A172 (cell line): ENCODE results near the gene MBD4. TPM values are rescaled to one million over a fixed set of nuclear protein-coding genes. Genes with fewer than 3 reads are reported as not detected.
A peak's percentile ranks its signal among the peaks of the same experiment; 100 is the strongest.
"Not testable (repeated sequence)": the region's sequence is repeated elsewhere in the genome, so short reads cannot be mapped to it uniquely, and the experiment has no call there.

ENCODE experiments used
- DNase-seq: peaks from one replicate; pipeline ENCODE4 v3.0.0-alpha.2; 2015; ENCODE audit warnings: low spot score
- total RNA-seq: library from RNA; depleted of rRNA; stranded (reverse); fragments of >200 nt; shearing (Covaris generic); gene quantifications from 2 replicates; pipeline ENCODE4 v1.2.3, GENCODE V29; 2014

Gene MBD4
- total RNA-seq, 1 experiment from 2014 or later = 63.0 TPM

DNA sequence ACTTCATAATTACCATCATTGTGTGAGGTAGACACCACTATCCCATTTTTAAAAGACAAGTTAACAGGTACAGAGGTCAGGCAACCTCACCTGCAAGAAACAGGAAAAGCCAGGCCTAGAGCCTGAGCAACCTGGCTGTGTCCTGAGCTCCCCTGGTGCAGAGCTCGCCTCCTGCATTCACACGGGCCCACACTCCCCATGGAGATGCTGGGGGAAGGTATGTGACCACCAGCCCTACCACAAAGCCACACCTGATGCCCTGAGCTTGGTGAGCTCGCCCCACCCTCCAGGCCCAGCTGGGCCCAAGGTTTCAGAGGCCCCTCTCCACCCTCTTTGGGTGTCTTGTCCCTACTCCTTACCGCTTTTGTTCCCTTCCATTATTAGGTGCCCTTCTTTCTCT lies 10.1 kb downstream of the MBD4 start:
- no peak for DNase-seq

DNA sequence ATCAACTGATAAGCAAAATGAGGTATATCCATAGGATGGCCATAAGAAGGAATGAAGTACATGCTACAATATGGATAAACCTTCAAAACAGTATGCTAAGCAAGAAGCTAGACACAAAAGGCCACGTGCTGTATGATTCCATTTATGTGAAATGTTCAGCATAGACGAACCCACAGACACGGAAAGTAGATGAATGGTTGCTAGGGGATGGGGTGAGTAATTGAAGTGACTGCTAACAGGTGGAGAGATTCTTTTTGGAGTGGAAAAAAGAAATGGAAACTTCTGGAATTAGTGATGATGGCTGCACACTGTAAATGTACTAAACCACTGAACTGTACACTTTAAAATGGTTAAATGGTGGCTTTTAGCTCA lies 10.7 kb downstream of the MBD4 start:
- no peak for DNase-seq

DNA sequence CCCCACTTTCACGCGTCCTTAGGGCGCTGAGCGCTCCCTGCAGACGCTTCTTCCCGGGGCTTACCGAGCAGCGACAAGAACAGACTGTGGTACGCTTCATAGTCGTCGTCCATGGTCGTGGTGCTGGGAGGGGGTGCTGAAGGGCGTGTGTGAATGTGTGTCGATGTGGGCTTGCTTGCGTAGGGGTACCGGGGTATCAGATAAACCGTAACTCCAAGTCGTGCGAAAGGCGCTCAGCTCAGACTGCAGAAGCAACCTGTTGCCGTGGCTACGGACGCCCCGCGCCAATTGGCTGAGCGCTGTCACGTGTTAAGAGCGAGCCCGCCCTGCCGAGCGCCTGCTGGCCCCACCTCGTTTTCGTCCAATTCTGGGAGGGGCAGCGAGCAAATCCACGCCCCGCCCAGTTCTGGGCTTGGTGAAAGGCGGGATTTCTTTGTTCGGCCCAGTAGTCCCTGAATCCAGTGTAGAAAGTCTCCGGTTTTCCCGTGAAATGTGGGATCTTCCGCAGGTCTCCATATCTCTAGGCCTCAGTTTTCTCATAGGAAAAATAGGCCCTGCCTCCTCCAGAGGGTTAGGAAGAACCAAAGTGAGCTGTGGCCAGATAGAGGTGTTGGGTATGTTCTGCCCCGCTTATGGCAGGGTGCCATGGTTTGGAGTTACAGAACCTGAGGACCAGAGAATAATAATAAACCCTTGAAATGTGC lies 11.2 kb downstream of the MBD4 start, which contains the start of gene EFCAB12:
Gene EFCAB12 (minus strand): TSS at position 261 of the 704 bp plus-strand sequence. CDS start 148 bp downstream, at position 113.
- DNase-seq = peak; percentile 95

DNA sequence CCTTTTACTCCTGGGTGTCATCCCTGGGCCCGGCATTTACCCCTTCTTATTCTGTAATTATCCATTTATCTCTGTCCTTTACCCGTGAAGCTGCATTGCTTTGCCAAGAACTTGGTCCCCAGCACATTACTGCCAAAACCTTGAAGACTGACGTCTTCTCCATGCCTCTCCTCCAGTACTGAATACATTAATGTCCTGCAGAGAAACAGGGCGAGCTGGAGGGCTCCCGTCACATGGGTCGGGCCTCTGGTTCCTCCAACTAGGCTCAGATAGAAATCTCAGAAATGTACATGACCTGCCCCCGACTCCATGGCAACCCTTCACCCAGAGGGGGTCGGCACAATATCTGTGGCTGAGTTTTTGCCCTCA lies 11.8 kb downstream of the MBD4 start:
- DNase-seq = no peak

DNA sequence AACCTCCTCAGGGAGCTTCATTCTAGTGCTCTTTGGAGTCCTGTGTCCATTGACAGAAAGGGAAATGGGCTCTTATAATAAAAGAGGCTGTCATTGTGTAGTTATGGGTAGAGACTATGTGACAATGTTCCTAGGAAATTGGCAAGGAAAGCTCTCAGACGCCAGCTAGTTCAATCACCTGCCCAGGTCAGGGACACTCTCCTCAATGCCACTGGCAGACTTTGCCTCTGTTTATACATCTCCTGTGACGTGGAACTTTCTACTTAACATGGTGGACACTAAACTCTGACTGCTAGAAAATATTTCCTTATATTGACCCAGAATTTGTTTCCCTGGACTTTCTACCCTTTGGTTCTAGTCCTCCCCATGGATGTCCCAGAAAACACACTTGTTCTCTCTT lies 14.1 kb downstream of the MBD4 start:
- DNase-seq = no peak

DNA sequence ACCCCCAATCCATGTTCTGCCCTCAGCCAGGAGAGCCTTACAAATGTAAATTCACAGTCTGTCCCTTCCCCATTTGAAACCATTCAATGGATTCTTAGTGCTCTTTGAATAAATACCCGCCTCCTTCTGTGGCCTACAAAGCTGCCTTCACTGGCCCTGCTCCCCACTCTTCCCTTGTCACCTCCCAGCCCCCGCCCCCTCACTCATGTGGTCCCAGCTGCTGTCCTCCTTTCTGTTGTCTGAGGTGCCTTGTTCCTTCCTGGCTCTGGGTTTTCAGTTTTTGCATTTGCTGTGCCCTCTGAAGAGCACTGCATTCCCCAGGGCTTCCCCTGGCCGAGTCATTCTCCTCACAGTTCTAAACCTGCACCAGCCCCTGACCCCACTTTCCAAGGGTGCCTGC lies 14.5 kb downstream of the MBD4 start:
- DNase-seq = no peak

DNA sequence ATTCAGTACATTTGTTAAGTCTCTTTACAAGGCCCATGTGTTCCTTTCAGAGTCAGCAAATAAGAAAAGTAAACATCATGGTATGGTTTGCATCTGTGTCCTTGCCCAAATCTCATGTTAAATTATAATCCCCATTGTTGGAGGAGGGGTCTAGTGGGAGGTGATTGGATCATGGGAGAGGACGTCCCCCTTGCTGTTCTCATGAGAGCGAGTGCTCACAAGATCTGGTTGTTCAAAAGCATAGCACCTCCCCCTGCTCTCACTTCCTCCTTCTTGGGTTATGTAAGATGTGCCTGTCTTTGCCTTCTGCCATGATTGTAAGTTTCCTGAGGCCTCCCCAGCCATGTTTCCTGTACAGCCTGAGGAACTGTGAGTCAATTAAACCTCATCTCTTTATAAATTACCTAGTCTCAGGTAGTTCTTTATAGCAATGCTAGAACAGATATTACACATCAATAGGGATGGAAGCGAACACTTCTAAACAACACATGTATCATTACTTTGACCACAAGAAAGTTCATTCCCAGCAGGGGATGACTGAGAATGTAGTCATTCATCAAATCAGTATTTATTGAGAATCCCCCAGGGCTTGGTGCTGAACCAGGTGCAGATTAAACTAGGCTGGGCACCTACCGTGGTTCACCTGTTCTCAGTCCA lies 15.4 kb downstream of the MBD4 start:
- no peak for DNase-seq

DNA sequence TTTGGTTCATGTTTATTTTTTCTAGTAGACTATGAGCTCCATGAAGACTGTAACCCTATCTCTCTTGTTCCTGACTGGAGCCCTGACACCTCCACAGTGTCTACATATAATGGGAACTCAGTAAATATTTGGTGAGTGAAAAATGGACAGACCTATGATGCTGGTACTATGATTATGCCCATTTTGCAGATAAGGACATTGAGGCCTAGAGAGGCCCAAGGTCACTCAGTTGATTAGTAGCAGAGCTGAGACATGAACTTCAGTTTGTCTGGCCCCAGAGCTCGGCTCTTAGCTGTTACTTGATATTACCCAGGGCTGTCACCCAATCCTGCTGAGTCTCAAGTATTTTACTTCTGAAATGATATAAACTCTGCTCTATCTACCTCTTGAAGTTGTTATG lies 16.9 kb downstream of the MBD4 start:
- DNase-seq = no peak

DNA sequence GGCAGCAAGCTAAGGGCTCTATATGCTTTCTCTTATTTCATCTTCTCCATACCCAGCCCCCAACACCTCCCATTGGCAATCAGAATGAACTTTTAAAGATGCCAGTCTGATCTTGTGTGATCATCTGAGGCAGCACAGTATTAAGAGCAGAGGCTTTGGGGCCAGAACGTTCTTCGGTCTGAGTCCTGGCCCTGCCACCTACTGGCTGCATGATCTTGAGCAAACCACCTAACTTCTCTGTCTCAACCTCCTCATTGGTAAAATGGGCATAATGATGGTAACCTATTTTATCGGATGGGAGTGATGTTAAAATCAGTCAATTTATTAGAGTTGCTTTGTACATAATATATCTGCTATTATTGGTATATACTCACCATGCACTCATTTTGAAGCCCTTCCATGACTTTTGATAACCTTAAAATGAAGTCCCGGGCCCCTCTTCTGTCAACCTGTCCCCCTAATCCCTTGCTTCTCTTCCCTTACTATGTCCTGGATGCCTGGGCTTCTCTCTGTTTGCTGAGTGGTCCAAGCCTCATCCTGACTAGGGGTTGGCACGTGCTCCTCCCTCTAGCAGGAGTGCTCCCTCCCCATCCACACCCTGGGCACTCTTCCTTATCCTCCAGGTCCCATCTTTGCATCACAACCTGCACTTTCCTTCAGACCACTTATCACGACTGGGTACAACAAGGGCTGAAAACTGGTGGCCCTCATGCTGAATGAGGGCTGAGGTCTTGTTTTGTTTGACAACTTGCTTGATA lies 17.6 kb downstream of the MBD4 start:
- no peak for DNase-seq

DNA sequence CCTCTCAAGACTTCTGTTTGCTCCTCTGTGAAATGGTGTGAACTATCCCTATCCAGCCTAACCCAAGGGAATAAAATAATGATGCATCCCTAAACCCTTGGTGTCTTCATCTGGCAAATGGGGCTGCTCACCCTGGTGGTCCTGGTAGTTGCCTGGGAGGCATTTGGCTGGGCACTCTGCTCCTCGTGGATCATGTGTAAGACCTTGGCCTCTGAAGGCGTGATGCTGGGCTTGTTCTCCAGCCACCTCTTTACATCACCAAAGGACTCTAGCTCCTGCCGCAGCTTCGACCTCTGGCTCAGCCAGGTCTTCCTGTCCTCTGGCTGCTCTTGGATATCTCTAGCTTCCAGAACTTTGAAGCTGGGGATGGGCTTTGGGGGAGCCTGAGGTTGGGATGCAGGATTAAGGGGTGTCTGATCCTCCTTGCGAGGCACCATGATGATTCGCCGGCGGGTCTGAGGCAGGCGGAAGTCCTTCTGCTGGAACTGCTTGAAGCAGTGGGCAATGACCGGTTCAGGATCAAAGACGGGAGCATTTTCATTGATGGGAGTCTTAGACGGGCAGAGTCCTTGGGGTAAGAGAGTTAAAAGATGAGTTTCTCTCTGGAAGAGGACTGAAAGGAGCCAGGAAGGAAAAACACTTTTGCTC lies 18.4 kb downstream of the MBD4 start:
- no peak for DNase-seq

DNA sequence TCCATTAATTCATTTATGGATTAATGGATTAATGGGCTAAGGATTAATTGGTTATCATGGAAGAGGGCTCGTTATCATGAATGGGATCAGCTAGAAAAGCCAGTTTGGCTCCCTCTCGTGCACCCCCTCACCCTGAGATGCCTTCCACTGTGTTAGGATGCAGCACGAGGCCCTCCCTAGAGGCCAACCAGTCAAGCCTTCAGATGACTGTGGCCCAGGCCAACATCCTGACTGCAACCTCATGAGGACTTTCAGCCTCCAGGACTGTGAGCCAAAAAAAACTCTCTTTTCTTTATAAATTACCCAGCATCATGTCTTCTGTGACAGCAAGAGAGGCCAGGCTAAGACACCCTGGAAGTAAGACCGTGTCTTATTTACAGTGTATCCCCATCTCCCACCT lies 20.3 kb downstream of the MBD4 start:
- no peak for DNase-seq

DNA sequence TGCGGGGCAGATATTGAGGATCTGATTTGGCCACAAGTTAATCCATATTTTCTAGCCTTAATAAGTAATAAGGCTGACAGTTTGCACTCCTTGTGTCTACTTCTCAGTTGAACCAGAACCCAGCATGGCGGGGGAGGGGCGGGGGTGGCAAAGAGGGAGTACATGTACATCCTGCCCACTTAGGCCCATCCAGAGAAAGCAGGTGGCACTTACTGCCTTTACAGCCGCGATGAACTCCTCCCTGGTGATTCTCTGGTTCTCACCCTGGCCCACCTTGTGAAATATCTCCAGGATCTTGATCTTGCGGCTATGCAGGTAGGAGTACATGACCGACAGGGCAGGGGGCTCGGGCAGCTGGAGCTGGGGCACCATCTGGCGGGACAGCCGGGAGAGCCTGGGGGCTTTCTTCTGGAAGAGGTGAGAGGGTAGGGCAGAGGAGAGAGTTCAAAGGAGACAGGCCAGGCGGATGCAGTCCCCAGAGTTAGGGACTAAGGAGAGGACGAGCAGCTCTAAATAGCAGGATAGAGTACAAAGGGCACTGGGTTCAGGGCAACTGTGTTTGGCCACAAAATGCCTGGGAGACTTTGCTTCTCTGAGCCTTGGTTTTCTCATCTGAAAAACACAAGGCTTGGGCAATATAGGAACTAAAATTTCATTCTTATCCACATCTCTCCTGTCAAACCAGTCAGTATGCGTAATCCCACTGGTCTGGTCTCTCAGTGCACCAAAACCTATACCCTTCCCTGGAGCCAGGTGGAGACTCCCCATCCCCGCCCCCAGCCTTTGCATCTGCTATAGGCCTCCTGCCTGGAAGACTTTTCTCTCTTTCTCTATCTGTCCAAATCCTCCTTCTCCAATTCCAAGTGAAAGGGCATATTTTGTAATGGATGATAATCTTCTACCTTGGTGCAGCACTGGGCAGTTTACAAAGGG lies 21.4 kb downstream of the MBD4 start:
- no peak for DNase-seq

DNA sequence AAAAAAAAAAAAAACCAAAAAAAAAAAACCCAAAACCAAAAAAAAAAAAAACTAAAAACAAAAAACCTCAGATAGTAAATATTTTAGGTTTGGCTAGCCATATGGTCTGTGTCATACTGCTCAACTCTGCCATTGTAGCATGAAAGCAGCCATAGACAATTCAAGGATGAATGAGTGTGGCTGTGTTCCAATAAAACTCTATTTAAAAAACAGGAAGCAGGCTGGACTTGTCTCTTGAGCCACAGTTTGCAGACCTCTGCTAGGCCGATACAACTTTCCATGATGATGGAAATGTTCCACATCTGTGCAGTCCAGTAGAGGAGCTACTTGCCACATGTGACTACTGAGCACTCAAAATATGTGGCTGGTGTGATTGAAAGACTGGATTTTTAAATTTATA lies 22.4 kb downstream of the MBD4 start:
- DNase-seq = no peak

DNA sequence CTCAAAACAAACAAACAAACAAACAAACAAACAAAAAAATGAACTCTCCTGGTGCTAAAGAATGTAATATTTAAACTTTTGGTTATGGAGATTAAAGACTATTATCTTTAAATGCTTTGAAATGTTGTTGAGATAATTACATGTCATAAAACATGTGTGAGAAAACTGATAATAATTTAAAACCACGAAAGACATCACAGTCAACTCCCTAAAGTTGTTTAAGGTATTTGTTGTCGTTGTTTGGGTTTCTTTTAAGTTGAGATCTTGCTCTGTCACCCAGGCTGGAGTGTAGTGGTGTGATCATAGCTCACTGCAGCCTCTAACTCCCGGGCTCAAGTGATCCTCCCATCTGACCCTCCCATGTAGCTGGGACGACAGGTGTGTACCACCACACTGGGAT lies 23.3 kb downstream of the MBD4 start:
- DNase-seq = no peak

DNA sequence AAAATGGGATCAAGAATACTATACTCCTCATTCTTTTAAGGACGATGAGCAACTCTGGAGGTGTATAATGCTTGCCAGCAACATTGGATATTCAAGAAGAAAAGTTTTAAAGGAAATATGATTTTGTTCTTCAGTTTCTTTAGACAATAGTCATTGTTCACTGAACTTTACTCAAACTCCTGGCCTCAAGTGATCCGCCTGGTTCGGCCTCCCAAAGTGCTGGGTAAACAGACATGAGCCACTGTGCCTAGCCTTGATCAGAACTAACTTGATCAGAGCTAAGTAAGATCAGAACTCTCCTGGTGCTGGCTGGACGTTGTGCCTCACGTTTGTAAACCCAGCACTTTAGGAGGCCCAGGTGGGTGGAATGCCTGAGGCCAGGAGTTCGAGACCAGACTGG lies 23.9 kb downstream of the MBD4 start:
- no peak for DNase-seq

DNA sequence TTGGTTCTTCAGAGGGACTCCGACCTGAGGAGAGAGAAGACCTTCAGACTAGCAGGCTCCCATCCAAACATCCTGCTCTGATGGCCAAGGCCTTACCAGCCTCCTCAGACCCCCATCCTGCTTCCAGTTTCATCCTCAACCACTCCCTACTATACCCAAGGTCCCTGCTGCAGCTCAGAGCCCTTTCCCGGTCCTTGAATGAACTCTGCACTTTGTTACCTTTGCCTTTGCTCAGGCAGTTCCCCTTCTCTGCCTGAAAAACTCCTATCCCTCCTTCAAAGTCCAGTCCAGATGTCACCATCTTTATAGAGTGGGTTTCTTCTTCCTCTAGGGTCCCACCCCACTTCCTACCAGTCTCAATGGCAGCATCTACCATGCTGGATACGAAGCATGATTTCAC lies 24.4 kb downstream of the MBD4 start:
- no peak for DNase-seq

DNA sequence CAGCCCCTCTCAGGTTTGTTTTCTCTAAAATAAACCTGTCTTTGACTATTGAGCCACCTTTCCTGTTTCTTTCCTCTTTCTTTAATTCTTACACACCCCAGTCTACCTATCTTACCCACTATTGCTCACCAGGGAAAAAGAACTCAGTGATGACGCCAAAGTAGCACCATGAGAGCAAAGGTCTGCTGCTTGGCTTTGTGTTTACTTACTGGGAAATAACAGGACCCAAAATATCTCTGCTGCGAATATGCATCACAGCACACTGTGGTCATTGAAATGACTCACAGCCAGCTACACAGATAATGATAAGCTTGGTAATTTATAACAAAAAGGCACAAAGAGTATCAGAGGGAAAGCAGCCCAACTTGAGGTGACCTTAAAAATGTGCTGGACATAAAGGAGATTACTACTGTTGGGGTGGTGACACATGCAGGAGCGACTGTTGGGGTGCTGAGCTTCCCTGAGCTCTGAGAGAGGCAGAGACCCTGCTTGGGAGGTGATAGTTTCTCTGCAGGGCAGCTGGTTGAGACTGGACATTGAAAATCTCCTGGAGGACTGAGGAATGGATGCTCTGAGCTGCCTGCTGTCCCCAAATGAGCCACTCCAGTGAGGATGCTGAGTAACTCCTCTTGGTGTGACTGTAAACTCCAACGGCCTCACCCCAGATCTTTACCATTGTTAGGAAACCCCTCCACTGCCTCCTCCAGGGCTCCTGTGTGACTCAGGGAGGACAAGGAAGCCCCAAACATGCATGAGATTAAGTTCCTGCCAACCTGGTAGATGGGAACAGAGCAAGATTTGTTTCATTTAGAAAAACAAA lies 25.9 kb downstream of the MBD4 start:
- peak; percentile 93 for DNase-seq

DNA sequence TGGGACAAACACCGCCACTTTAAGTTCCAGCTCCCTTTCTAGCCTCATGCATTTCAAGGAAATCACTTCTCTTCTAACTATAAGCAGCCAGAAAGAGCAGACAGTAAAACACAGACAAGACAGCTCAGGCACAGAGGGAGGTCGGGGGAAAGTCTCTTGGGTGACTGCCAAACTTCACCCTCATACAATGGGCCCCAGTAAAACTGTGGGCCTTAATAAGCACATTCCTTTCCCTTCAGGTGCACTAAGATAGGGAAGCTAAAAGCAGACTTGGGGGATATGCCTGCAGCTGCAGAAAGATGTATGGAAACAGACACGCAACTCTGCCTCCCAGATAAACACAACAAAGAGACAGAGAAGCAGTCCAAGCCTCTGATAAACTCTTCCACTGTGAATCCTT lies 26.5 kb downstream of the MBD4 start:
- DNase-seq = not testable (repeated sequence)

DNA sequence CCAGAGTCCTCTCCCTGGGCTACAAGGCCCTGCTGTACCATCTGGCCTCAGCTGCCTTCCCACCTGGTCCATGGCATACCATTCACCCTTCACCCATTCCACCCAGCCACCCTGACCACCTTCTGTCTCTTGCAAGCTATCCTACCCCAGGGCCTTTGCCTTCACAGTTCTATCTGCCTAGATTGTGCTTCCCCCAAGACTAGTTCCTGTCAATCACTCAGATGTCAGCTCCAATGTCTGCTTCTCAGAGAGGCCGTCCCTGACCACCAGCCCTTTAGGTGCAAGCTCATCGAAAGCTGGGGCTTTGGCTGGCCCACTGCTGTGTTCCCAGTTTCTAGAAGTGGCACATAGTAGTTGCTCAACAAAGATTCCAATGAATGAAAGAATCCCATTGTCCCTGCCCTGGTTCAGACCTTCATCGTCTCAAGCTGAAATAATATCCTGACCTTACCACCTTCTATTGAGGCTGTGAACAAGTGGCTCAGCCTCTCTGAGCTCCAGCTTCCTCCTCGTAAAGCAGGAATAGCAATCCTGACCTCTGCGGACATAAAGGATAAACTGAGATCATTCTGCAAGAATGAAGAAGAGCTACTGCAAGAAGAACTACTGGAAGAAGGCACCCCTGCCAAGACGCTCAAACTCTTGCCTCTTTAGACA lies 27.1 kb downstream of the MBD4 start:
- no peak for DNase-seq

DNA sequence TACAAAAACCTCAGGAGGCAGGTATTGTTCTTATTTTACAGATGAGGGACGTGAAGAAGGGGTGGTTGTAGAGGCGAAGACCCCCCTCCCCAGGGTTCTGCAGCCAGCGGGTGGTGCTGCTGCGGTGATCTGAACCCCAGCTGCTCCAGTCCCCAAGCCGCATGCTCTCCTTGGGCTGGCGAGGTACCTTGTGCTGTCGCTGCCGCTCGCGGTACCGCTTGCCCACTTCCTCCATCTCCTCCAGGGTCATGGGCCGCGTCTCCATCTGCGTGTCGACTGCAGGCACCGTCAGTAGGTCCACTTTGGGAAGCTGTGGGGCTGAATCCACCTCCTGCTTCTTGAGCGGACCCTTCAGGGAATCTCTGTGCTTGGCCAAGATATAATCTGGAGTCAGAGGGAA lies 28.8 kb downstream of the MBD4 start:
- DNase-seq = no peak
